ENCODE measurements around the gene PBXIP1. TPM values are rescaled to one million over a fixed set of nuclear protein-coding genes. Genes with fewer than 3 reads are reported as not detected.
A peak's percentile ranks its signal among the peaks of the same experiment; 100 is the strongest.

Gene PBXIP1
- total and polyA plus RNA-seq, 2 of the 13 experiments (the other 11 are each of a cell fraction or from before 2014, with no cell fraction given), result 16.3 to 31.9 TPM

- no peak for TF ChIP-seq MNT (IDR thresholded peaks at IDR 0.05)
- TF ChIP-seq CSRNP2 (CRISPR knock-in tag; conservative IDR thresholded peaks at IDR 0.05; ENCODE audit: low read depth), result no peak
- TF ChIP-seq SOX6 (IDR thresholded peaks at IDR 0.05), result no peak
- TF ChIP-seq SOX6 (CRISPR knock-in tag; IDR thresholded peaks at IDR 0.05), result peak; percentile 51; the same call in 1 of the 2 replicates
- no peak for TF ChIP-seq TRAFD1 (CRISPR knock-in tag; IDR thresholded peaks at IDR 0.05; ENCODE audit: borderline replicate concordance)
- TF ChIP-seq ZNF292 (CRISPR knock-in tag; IDR thresholded peaks at IDR 0.05; ENCODE audit: borderline replicate concordance, low read depth), result no peak
- no peak for TF ChIP-seq SRF (IDR thresholded peaks at IDR 0.05; ENCODE audit: low read depth, low read length)
- no peak for TF ChIP-seq AGO1 (IDR thresholded peaks at IDR 0.05; ENCODE audit: low read depth, low read length, poor library complexity, severe bottlenecking)
- peak; percentile 69 for TF ChIP-seq FOSL2 (CRISPR knock-in tag; IDR thresholded peaks at IDR 0.05)
- no peak for TF ChIP-seq ZNF713 (CRISPR knock-in tag; IDR thresholded peaks at IDR 0.05)
- TF ChIP-seq RFX5 (IDR thresholded peaks at IDR 0.05; ENCODE audit: low read depth, low read length), result no peak
- 0 out of 2 replicates have a peak, but pooled peaks have one; percentile 32 for TF ChIP-seq ZNF256 (CRISPR knock-in tag; conservative IDR thresholded peaks at IDR 0.05)
- peak; percentile 40; the same call in 1 of the 2 replicates for TF ChIP-seq ZC3H4 (CRISPR knock-in tag; IDR thresholded peaks at IDR 0.05; ENCODE audit: borderline replicate concordance)
- no peak for TF ChIP-seq HHEX (CRISPR knock-in tag; IDR thresholded peaks at IDR 0.05)
- peak; percentile 65; the same call in 1 of the 2 replicates for TF ChIP-seq ZNF232 (CRISPR knock-in tag; IDR thresholded peaks at IDR 0.05; ENCODE audit: borderline replicate concordance)
- no peak for TF ChIP-seq MEIS2 (CRISPR knock-in tag; IDR thresholded peaks at IDR 0.05)
- no peak for TF ChIP-seq ZNF841 (CRISPR knock-in tag; IDR thresholded peaks at IDR 0.05; ENCODE audit: borderline replicate concordance)
- no peak for TF ChIP-seq FOXK2 (IDR thresholded peaks at IDR 0.05)
- peak; percentile 73 for TF ChIP-seq KDM6A (CRISPR knock-in tag; IDR thresholded peaks at IDR 0.05; ENCODE audit: low read depth)
- TF ChIP-seq ZNF576 (CRISPR knock-in tag; IDR thresholded peaks at IDR 0.05), result no peak
- TF ChIP-seq ZNF83 (CRISPR knock-in tag; IDR thresholded peaks at IDR 0.05; ENCODE audit: borderline replicate concordance), result no peak
- peak; percentile 43; the same call in 1 of the 2 replicates for TF ChIP-seq HOXA5 (CRISPR knock-in tag; IDR thresholded peaks at IDR 0.05)
- TF ChIP-seq GLI4 (CRISPR knock-in tag; IDR thresholded peaks at IDR 0.05; ENCODE audit: borderline replicate concordance), result no peak
- TF ChIP-seq ZFP1 (CRISPR knock-in tag; IDR thresholded peaks at IDR 0.05), result no peak
- no peak for TF ChIP-seq ZNF724P (CRISPR knock-in tag; IDR thresholded peaks at IDR 0.05; ENCODE audit: borderline replicate concordance)
- TF ChIP-seq SCMH1 (CRISPR knock-in tag; IDR thresholded peaks at IDR 0.05; ENCODE audit: borderline replicate concordance), result no peak
These were observed 16.8 kb upstream of the PBXIP1 start (continued) for GRCh38 chr1:154972517-154973343.
